Measurements from ENCODE around the gene FNIP2. TPM values are rescaled to one million over a fixed set of nuclear protein-coding genes. Genes with fewer than 3 reads are reported as not detected.
"Not testable (repeated sequence)": the region's sequence is repeated elsewhere in the genome, so short reads cannot be mapped to it uniquely, and the experiment has no call there.

FNIP2 gene
- total RNA-seq, 1 experiment from 2014 or later = 0.56 TPM

GRCh38 chr4:158952221-158952774 is 183.5 kb downstream of the FNIP2 start:
- H3K79me2 ChIP-seq (ENCODE audit: low read length); H3K9me2 ChIP-seq (replicated peaks; ENCODE audit: insufficient read depth, low read length); H3K27me3 ChIP-seq (ENCODE audit: low read length); H3K4me3 ChIP-seq (ENCODE audit: low read length); H3K4me2 ChIP-seq (ENCODE audit: low read depth, low read length, poor library complexity, severe bottlenecking); H3K36me3 ChIP-seq (ENCODE audit: insufficient read depth, low read length); H2AFZ ChIP-seq (ENCODE audit: low read length); H4K20me1 ChIP-seq (ENCODE audit: insufficient read depth, low read depth, low read length); H3K4me1 ChIP-seq (ENCODE audit: low read length); H3K27ac ChIP-seq (ENCODE audit: low read length); H3K9ac ChIP-seq (ENCODE audit: low read length); DNase-seq; H3K9me3 ChIP-seq (ENCODE audit: low read length): not testable (repeated sequence)

- not testable (repeated sequence) for H3K4me3 ChIP-seq (ENCODE audit: low read length); H3K79me2 ChIP-seq (ENCODE audit: low read length); DNase-seq; H3K27me3 ChIP-seq (ENCODE audit: low read length); H3K27ac ChIP-seq (ENCODE audit: low read length); H3K9ac ChIP-seq (ENCODE audit: low read length); H3K9me3 ChIP-seq (ENCODE audit: low read length); H2AFZ ChIP-seq (ENCODE audit: low read length); H3K9me2 ChIP-seq (replicated peaks; ENCODE audit: insufficient read depth, low read length); H4K20me1 ChIP-seq (ENCODE audit: insufficient read depth, low read depth, low read length); H3K4me1 ChIP-seq (ENCODE audit: low read length); H3K36me3 ChIP-seq (ENCODE audit: insufficient read depth, low read length); H3K4me2 ChIP-seq (ENCODE audit: low read depth, low read length, poor library complexity, severe bottlenecking)
These were observed 187.5 kb downstream of the FNIP2 start for GRCh38 chr4:158956345-158956744.

- H3K9me2 ChIP-seq (replicated peaks; ENCODE audit: insufficient read depth, low read length); H3K9me3 ChIP-seq (ENCODE audit: low read length); H3K27ac ChIP-seq (ENCODE audit: low read length); DNase-seq; H2AFZ ChIP-seq (ENCODE audit: low read length); H3K4me2 ChIP-seq (ENCODE audit: low read depth, low read length, poor library complexity, severe bottlenecking); H3K79me2 ChIP-seq (ENCODE audit: low read length); H3K4me3 ChIP-seq (ENCODE audit: low read length); H4K20me1 ChIP-seq (ENCODE audit: insufficient read depth, low read depth, low read length); H3K9ac ChIP-seq (ENCODE audit: low read length); H3K4me1 ChIP-seq (ENCODE audit: low read length); H3K27me3 ChIP-seq (ENCODE audit: low read length); H3K36me3 ChIP-seq (ENCODE audit: insufficient read depth, low read length): not testable (repeated sequence)
These were observed 188.1 kb downstream of the FNIP2 start for GRCh38 chr4:158956918-158957317.

Small RNA genes lying within 50 kb of the gene (small RNA-seq; reads per million reads assigned to genes)
- gene RF00157 = 0.12 reads per million
- not detected for gene RNU6-128P

Other genes with a start within 250 kb of the FNIP2 start
- not detected in 2 replicates for gene RXFP1, start 247.1 kb upstream of the FNIP2 start, total RNA-seq (2014; rRNA removed; shearing (Covaris generic); ENCODE audit: low replicate concordance)
- gene C4orf46, start 97.1 kb upstream of the FNIP2 start, total RNA-seq (2014; rRNA removed; shearing (Covaris generic); ENCODE audit: low replicate concordance) = 12.6 and 27.9 TPM in 2 replicates
- 34.2 and 54.3 TPM in 2 replicates for gene ETFDH, start 96.7 kb upstream of the FNIP2 start, total RNA-seq (2014; rRNA removed; shearing (Covaris generic); ENCODE audit: low replicate concordance)
- 56.8 and 57.3 TPM in 2 replicates for gene PPID, start 45.6 kb upstream of the FNIP2 start, total RNA-seq (2014; rRNA removed; shearing (Covaris generic); ENCODE audit: low replicate concordance)

All from Karpas-422 (cell line).